Peyer's patch (tissue), 4 donors: ENCODE measurements around the gene MRNIP. TPM values are rescaled to one million over a fixed set of nuclear protein-coding genes. Genes with fewer than 3 reads are reported as not detected.

Experiments
- DNase-seq, 3 donors: peaks; one replicate each; pipeline ENCODE4 v3.0.0-alpha.2; 2017 to 2019
- H3K27ac ChIP-seq, 4 donors: fragments of 200-600 bp; sonication (generic); one replicate each; pipeline ENCODE4 v1.5.1; 2016 to 2019
- H3K27me3 ChIP-seq, 2 donors: fragments of 200-600 bp; sonication (generic); one replicate each; pipeline ENCODE4 v1.5.1; 2019
- H3K36me3 ChIP-seq, 3 donors: fragments of 200-600 bp; sonication (generic); one replicate each; pipeline ENCODE4 v1.5.1; 2016 to 2019
- H3K4me1 ChIP-seq, 4 donors: fragments of 200-600 bp; sonication (generic); one replicate each; pipeline ENCODE4 v1.5.1; 2016 to 2019
- H3K4me3 ChIP-seq, 4 donors: fragments of 200-600 bp; sonication (generic); 1 replicate in 3 of 4; 2 replicates in 1 of 4; pipeline ENCODE4 v1.5.1; 2016 to 2019; ENCODE audit warnings: mild to moderate bottlenecking in 1 of 4
- H3K9me3 ChIP-seq, 4 donors: fragments of 200-600 bp; sonication (generic); one replicate each; pipeline ENCODE4 v1.5.1; 2016 to 2019; ENCODE audit warnings: mild to moderate bottlenecking in 1 of 4
- CTCF ChIP-seq, 6 experiments: fragments of 450-650 bp in 4 of 6; fragments of 200-600 bp in 2 of 6; sonication (generic) in 1 of 6; IDR thresholded peaks; one replicate each; pipeline ENCODE4 v1.5.1; 2017 to 2019; ENCODE audit warnings: antibody characterized with exemption in 6 of 6, mild to moderate bottlenecking in 3 of 6, moderate library complexity in 1 of 6
- POLR2A ChIP-seq, 2 donors: fragments of 450-650 bp; IDR thresholded peaks; one replicate each; pipeline ENCODE4 v1.5.1; 2017; ENCODE audit warnings: antibody characterized with exemption in 2 of 2, mild to moderate bottlenecking in 2 of 2, moderate library complexity in 2 of 2
- total RNA-seq, 4 donors: library from RNA; depleted of rRNA; stranded (reverse); fragments of >200 nt; gene quantifications; one replicate each; pipeline ENCODE4 v1.1.0, GENCODE V29; 2016

MRNIP gene
- total RNA-seq, 4 donors from 2014 or later = 21.5 to 120 (median 68.3) TPM

- H3K4me3 ChIP-seq = no peak overlapping the region
- H3K4me1 ChIP-seq = no peaks in the 10 kb centered on the region
- H3K27ac ChIP-seq = no peak overlapping the region
- TF ChIP-seq POLR2A (IDR thresholded peaks at IDR 0.05) (no peak), CTCF (IDR thresholded peaks at IDR 0.05) (no peak)
- peaks cover 0 to 98% (median 0%) of the 10 kb centered on the region in 3 donors for H3K36me3 ChIP-seq
- H3K9me3 ChIP-seq = no peaks in the 10 kb centered on the region
- DNase-seq = no peak
- no peaks in the 10 kb centered on the region for H3K27me3 ChIP-seq
Observed at GRCh38 chr5:179892255-179892654, 33.6 kb upstream of the MRNIP start.

GRCh38 chr5:179890751-179891682 lies 32.4 kb upstream of the MRNIP start:
- Histone ChIP-seq H3K9me3 (no peaks in the 10 kb centered on the region), H3K36me3 (peaks cover 0 to 96% (median 0%) of the 10 kb centered on the region in 3 donors), H3K27ac (no peak overlapping the region), H3K27me3 (no peaks in the 10 kb centered on the region), H3K4me1 (no peaks in the 10 kb centered on the region), H3K4me3 (no peak overlapping the region)
- TF ChIP-seq POLR2A (IDR thresholded peaks at IDR 0.05) = no peak
- TF ChIP-seq CTCF (IDR thresholded peaks at IDR 0.05) = no peak
- DNase-seq = peak in 1 of 3 donors; percentile 35

GRCh38 chr5:179889885-179890284 lies 31.3 kb upstream of the MRNIP start:
- peak in 1 of 3 donors; percentile 36 for DNase-seq
- no peaks in the 10 kb centered on the region for H3K4me1 ChIP-seq
- no peaks in the 10 kb centered on the region for H3K27me3 ChIP-seq
- TF ChIP-seq POLR2A (IDR thresholded peaks at IDR 0.05) (no peak), CTCF (IDR thresholded peaks at IDR 0.05) (no peak)
- H3K36me3 ChIP-seq = peaks cover 0 to 97% (median 0%) of the 10 kb centered on the region in 3 donors
- H3K4me3 ChIP-seq = no peak overlapping the region
- no peak overlapping the region for H3K27ac ChIP-seq
- no peaks in the 10 kb centered on the region for H3K9me3 ChIP-seq

GRCh38 chr5:179887802-179888201 lies 29.2 kb upstream of the MRNIP start:
- H3K27ac ChIP-seq = no peak overlapping the region
- H3K4me3 ChIP-seq = no peak overlapping the region
- H3K27me3 ChIP-seq = no peaks in the 10 kb centered on the region
- peaks cover 0 to 9% (median under 1%) of the 10 kb centered on the region in 4 donors for H3K9me3 ChIP-seq
- peaks cover 0 to 97% (median 0%) of the 10 kb centered on the region in 3 donors for H3K36me3 ChIP-seq
- TF ChIP-seq POLR2A (IDR thresholded peaks at IDR 0.05) (no peak), CTCF (IDR thresholded peaks at IDR 0.05) (no peak)
- no peak for DNase-seq
- no peaks in the 10 kb centered on the region for H3K4me1 ChIP-seq

- DNase-seq = no peak
- Histone ChIP-seq H3K4me3 (no peak overlapping the region), H3K27me3 (no peaks in the 10 kb centered on the region), H3K27ac (no peak overlapping the region), H3K9me3 (peaks cover 0 to 11% (median 4%) of the 10 kb centered on the region in 4 donors), H3K36me3 (peaks cover 0 to 94% (median 0%) of the 10 kb centered on the region in 3 donors), H3K4me1 (no peaks in the 10 kb centered on the region)
- no peak for TF ChIP-seq POLR2A (IDR thresholded peaks at IDR 0.05)
- TF ChIP-seq CTCF (IDR thresholded peaks at IDR 0.05) = no peak
Observed at GRCh38 chr5:179887095-179887494, 28.5 kb upstream of the MRNIP start.
